A549 (cell line): Measurements from ENCODE around the gene CTXN3. TPM values are rescaled to one million over a fixed set of nuclear protein-coding genes. Genes with fewer than 3 reads are reported as not detected.
A peak's percentile ranks its signal among the peaks of the same experiment; 100 is the strongest.

Source experiments
- ATAC-seq, 2 experiments: fragments of 200-7000 bp in 1 of 2; fragments of >200 bp in 1 of 2; cut with Nextera tagmentation in 1 of 2; cut with Tn5 transposase in 1 of 2; 3 replicates each; pipeline versions ENCODE4 v1.8.0 to v1.9.1; 2018 to 2020; ENCODE audit warnings: mild to moderate bottlenecking in 1 of 2, moderate library complexity in 1 of 2
- CTCF ChIA-PET: fragments of 300-600 bp; sonication (Branson Sonifier 250); formaldehyde crosslinking; extraction: SDS; loops from one replicate; lab custom pipeline; 2021; ENCODE audit warnings: antibody characterized with exemption, inconsistent platforms; lab: Yijun Ruan, JAX
- POLR2A ChIA-PET: fragments of 350-600 bp; formaldehyde crosslinking; extraction: SDS; loops from one replicate; lab custom pipeline; 2021; ENCODE audit warnings: antibody characterized with exemption, inconsistent platforms; lab: Yijun Ruan, JAX
- DNase-seq, 2 experiments: peaks; one replicate each; pipeline versions ENCODE4 v3.0.0 to v3.0.0-alpha.2; 2011 to 2016; ENCODE audit warnings: low read depth in 1 of 2, low spot score in 1 of 2
- FAIRE-seq: peaks from 2 replicates; lab custom pipeline; 2011; peaks lifted over from hg19 to GRCh38; lab: Jason Lieb, UNC
- H3K27ac ChIP-seq, 2 experiments: fragments of >200 bp; sonication (Bioruptor Twin); formaldehyde crosslinking; 3 replicates each; pipeline ENCODE4 v1.5.1; 2016 to 2017
- H3K4me1 ChIP-seq: fragments of >200 bp; sonication (Bioruptor Twin); formaldehyde crosslinking; 3 replicates; pipeline ENCODE4 v1.6.1; 2016
- H3K4me2 ChIP-seq: fragments of >200 bp; sonication (Bioruptor Twin); formaldehyde crosslinking; 3 replicates; pipeline ENCODE4 v1.6.1; 2016
- H3K4me3 ChIP-seq: fragments of >200 bp; sonication (Bioruptor Twin); formaldehyde crosslinking; 3 replicates; pipeline ENCODE4 v1.5.1; 2016
- H3K9me3 ChIP-seq: fragments of >200 bp; sonication (Bioruptor Twin); formaldehyde crosslinking; 3 replicates; pipeline ENCODE4 v1.6.1; 2016
- ATOH8 ChIP-seq: fragments of 250-450 bp; sonication (Bioruptor Pico); IDR thresholded peaks from 2 replicates; pipeline ENCODE4 v1.5.0; 2020; ENCODE audit warnings: low read depth, mild to moderate bottlenecking, moderate library complexity
- BCL3 ChIP-seq: fragments of >200 bp; sonication (Bioruptor Twin); formaldehyde crosslinking; IDR thresholded peaks from 3 replicates; pipeline ENCODE4 v1.6.1; 2016
- CEBPB ChIP-seq, 2 experiments: fragments of >200 bp in 1 of 2; sonication (Bioruptor Twin) in 1 of 2; formaldehyde crosslinking in 1 of 2; IDR thresholded peaks; 2 replicates each; pipeline ENCODE4 v1.6.1; 2012 to 2016
- CHD2 ChIP-seq: fragments of 150-350 bp; IDR thresholded peaks from 2 replicates; pipeline ENCODE4 v1.6.1; 2014; ENCODE audit warnings: low read length; ENCODE audit not compliant: partially characterized antibody
- EHF ChIP-seq: fragments of 250-450 bp; sonication (Bioruptor Pico); IDR thresholded peaks from 2 replicates; pipeline ENCODE4 v1.5.0; 2020; ENCODE audit warnings: mild to moderate bottlenecking
- EHMT2 ChIP-seq: fragments of 200-600 bp; sonication (generic); IDR thresholded peaks from 2 replicates; pipeline ENCODE4 v1.6.1; 2016; ENCODE audit warnings: antibody characterized with exemption, low read depth, mild to moderate bottlenecking, moderate library complexity
- FOXS1 ChIP-seq: fragments of 250-450 bp; sonication (Bioruptor Pico); IDR thresholded peaks from 2 replicates; pipeline ENCODE4 v1.5.0; 2020; ENCODE audit warnings: mild to moderate bottlenecking, moderate library complexity
- GATA3 ChIP-seq: IDR thresholded peaks from 2 replicates; pipeline ENCODE4 v1.6.1; 2012; ENCODE audit warnings: borderline replicate concordance
- HDAC2 ChIP-seq: fragments of 200-600 bp; sonication (generic); IDR thresholded peaks from 2 replicates; pipeline ENCODE4 v1.6.1; 2016
- HOXB13 ChIP-seq: fragments of 250-450 bp; sonication (Bioruptor Pico); IDR thresholded peaks from 2 replicates; pipeline ENCODE4 v1.5.0; 2020; ENCODE audit warnings: low read depth, mild to moderate bottlenecking, moderate library complexity
- HOXB5 ChIP-seq: fragments of 250-450 bp; sonication (Bioruptor Pico); IDR thresholded peaks from 2 replicates; pipeline ENCODE4 v1.5.0; 2020; ENCODE audit warnings: mild to moderate bottlenecking, moderate library complexity
- JUN ChIP-seq, 2 experiments: fragments of >200 bp; sonication (Bioruptor Twin); formaldehyde crosslinking; IDR thresholded peaks; 2 replicates in 1 of 2; 3 replicates in 1 of 2; pipeline ENCODE4 v1.6.1; 2016 to 2017
- KDM1A ChIP-seq: fragments of 200-600 bp; sonication (generic); IDR thresholded peaks from 2 replicates; pipeline ENCODE4 v1.6.1; 2016; ENCODE audit warnings: low read depth, mild to moderate bottlenecking
- KDM5A ChIP-seq: fragments of 200-600 bp; sonication (generic); IDR thresholded peaks from 2 replicates; pipeline ENCODE4 v1.6.1; 2016; ENCODE audit warnings: antibody characterized with exemption, mild to moderate bottlenecking
- MAFK ChIP-seq: fragments of 450-650 bp; IDR thresholded peaks from 2 replicates; pipeline ENCODE4 v1.6.1; 2014; ENCODE audit not compliant: partially characterized antibody
- PBX3 ChIP-seq: IDR thresholded peaks from 2 replicates; pipeline ENCODE4 v1.6.1; 2012
- POLR2A ChIP-seq: IDR thresholded peaks from 2 replicates; pipeline ENCODE4 v1.6.1; 2012; ENCODE audit warnings: mild to moderate bottlenecking, low read length
- POLR2AphosphoS2 ChIP-seq: conservative IDR thresholded peaks from 2 replicates; pipeline ENCODE4 v1.6.1; 2012; ENCODE audit warnings: low read length, improper control_type of control experiment, inconsistent platforms
- RARB ChIP-seq: fragments of 250-450 bp; sonication (Bioruptor Pico); IDR thresholded peaks from 2 replicates; pipeline ENCODE4 v1.8.0; 2021; ENCODE audit warnings: mild to moderate bottlenecking, moderate library complexity
- RCOR1 ChIP-seq: fragments of 150-350 bp; IDR thresholded peaks from 2 replicates; pipeline ENCODE4 v1.6.1; 2014; ENCODE audit warnings: antibody characterized with exemption, low read length, low read depth
- RNF2 ChIP-seq: fragments of 200-600 bp; sonication (generic); IDR thresholded peaks from 2 replicates; pipeline ENCODE4 v1.6.1; 2016; ENCODE audit warnings: low read depth, mild to moderate bottlenecking, antibody characterized with exemption, moderate library complexity, borderline replicate concordance
- SREBF2 ChIP-seq: fragments of 450-650 bp; IDR thresholded peaks from 2 replicates; pipeline ENCODE4 v1.6.1; 2014; ENCODE audit warnings: mild to moderate bottlenecking, moderate library complexity
- WGBS: methylation state at CpG from one replicate; pipeline ENCODE4 v1.1.6; 2017; ENCODE audit errors: missing lambda C conversion rate; 5-methylcytosine and 5-hydroxymethylcytosine counted together
- polyA plus RNA-seq, 4 experiments: library from polyadenylated mRNA; depleted of rRNA in 3 of 4; stranded (reverse); fragments of >200 nt; fragmentation: RNase III in 1 of 4; extraction: RNeasy Plus Mini Kit Qiagen cat#74134 plus additional on column Dnase treatment in 1 of 4; gene quantifications; 2 replicates in 3 of 4; 3 replicates in 1 of 4; pipeline ENCODE4 v1.2.3, GENCODE V29; 2011 to 2017

The CTXN3 gene
- polyA plus RNA-seq, 2 of the 4 experiments (the other 2 are of a cell fraction) = not detected

- no peak for TF ChIP-seq GATA3
- no peak for TF ChIP-seq POLR2A
- TF ChIP-seq JUN (IDR thresholded peaks at IDR 0.05) = no peak
- TF ChIP-seq POLR2AphosphoS2 = no peak
- TF ChIP-seq HOXB13 = no peak
- TF ChIP-seq, all 56 proteins: peak for 0
These were observed 47.8 kb upstream of the CTXN3 start (continued) for GRCh38 chr5:127601111-127601510.

GRCh38 chr5:127601601-127602000 lies 47.3 kb upstream of the CTXN3 start:
- CTCF ChIA-PET = no interaction called here
- WGBS = 63% methylated on average over 4 of the region's 4 CpGs
- no peak for TF ChIP-seq RARB
- no peak for TF ChIP-seq EHF (CRISPR knock-in tag)
- TF ChIP-seq EHMT2 = no peak
- no peak for TF ChIP-seq SREBF2
- TF ChIP-seq GATA3 = no peak
- TF ChIP-seq KDM1A = no peak

GRCh38 chr5:127602481-127602880 lies 46.4 kb upstream of the CTXN3 start:
- no peak overlapping the region for H3K4me2 ChIP-seq
- no peak overlapping the region for H3K4me3 ChIP-seq
- H3K4me1 ChIP-seq = no peaks in the 10 kb centered on the region
- ATAC-seq = peak in 1 of 2 experiments; percentile 54; a peak in 3 of 6 replicates
- no peak overlapping the region for H3K27ac ChIP-seq
- H3K9me3 ChIP-seq = no peaks in the 10 kb centered on the region
- ChIA-PET POLR2A (no interaction called here), CTCF (interaction anchor here (1.1 to 1.2 kb wide), 2 partner anchors 9 to 101 kb away, joined by 3 read pairs; partner anchors contain the start of gene CCDC192)
- 96% methylated on average over 3 of the region's 3 CpGs for WGBS
- no peak for FAIRE-seq
- TF ChIP-seq HOXB5 (CRISPR knock-in tag) (no peak), RCOR1 (no peak), HDAC2 (no peak), KDM5A (no peak), GATA3 (no peak), FOXS1 (CRISPR knock-in tag) (no peak), BCL3 (no peak), MAFK (no peak), ATOH8 (no peak), RNF2 (no peak), CHD2 (no peak), PBX3 (no peak), SREBF2 (no peak), CEBPB (IDR thresholded peaks at IDR 0.05) (no peak), RARB (no peak), EHF (CRISPR knock-in tag) (no peak), HOXB13 (no peak)
- peak in 1 of 2 experiments; percentile 14 for DNase-seq

More at GRCh38 chr5:127601601-127602000, 47.3 kb upstream of the CTXN3 start:
- Histone ChIP-seq H3K27ac (no peak overlapping the region), H3K4me1 (no peaks in the 10 kb centered on the region), H3K4me3 (no peak overlapping the region), H3K4me2 (no peak overlapping the region), H3K9me3 (no peaks in the 10 kb centered on the region)
- POLR2A ChIA-PET = no interaction called here
- FAIRE-seq = no peak
- no peak for ATAC-seq
- no peak for DNase-seq
